GM12878 (cell line): ENCODE measurements around the gene RNF168. TPM values are rescaled to one million over a fixed set of nuclear protein-coding genes. Genes with fewer than 3 reads are reported as not detected.

ENCODE experiments used
- CUX1 ChIP-seq: IDR thresholded peaks from 2 replicates; pipeline ENCODE4 v1.6.1; 2012; ENCODE audit warnings: improper control_type of control experiment, low read depth, low read length; ENCODE audit not compliant: insufficient replicate concordance
- EGR1 ChIP-seq, 2 experiments: IDR thresholded peaks; 1 replicate in 1 of 2; 2 replicates in 1 of 2; pipeline ENCODE4 v1.6.1; 2011 to 2012; ENCODE audit warnings: low read depth in 2 of 2, low read length in 2 of 2, borderline replicate concordance in 1 of 2, mild to moderate bottlenecking in 1 of 2, moderate library complexity in 1 of 2
- FOXM1 ChIP-seq: IDR thresholded peaks from 2 replicates; pipeline ENCODE4 v1.6.1; 2012; ENCODE audit warnings: low read depth, mild to moderate bottlenecking, inconsistent platforms, low read length, moderate library complexity
- IKZF1 ChIP-seq: fragments of 450-650 bp; conservative IDR thresholded peaks from 2 replicates; pipeline ENCODE4 v1.6.1; 2017; ENCODE audit warnings: antibody characterized with exemption, mild to moderate bottlenecking
- IRF5 ChIP-seq: fragments of 450-650 bp; IDR thresholded peaks from 2 replicates; pipeline ENCODE4 v1.6.1; 2017; ENCODE audit warnings: borderline replicate concordance
- KDM1A ChIP-seq: fragments of 200-600 bp; sonication (generic); IDR thresholded peaks from 2 replicates; pipeline ENCODE4 v1.6.1; 2016; ENCODE audit warnings: borderline replicate concordance
- MEF2A ChIP-seq: IDR thresholded peaks from 2 replicates; pipeline ENCODE4 v1.6.1; 2011; ENCODE audit warnings: low read depth, mild to moderate bottlenecking, low read length, moderate library complexity; ENCODE audit not compliant: insufficient read depth
- MTA3 ChIP-seq: IDR thresholded peaks from 2 replicates; pipeline ENCODE4 v1.6.1; 2012; ENCODE audit warnings: low read length, inconsistent platforms, borderline replicate concordance
- MYB ChIP-seq: fragments of 150-350 bp; IDR thresholded peaks from 2 replicates; pipeline ENCODE4 v1.6.1; 2014; ENCODE audit warnings: mild to moderate bottlenecking, low read depth, low read length, borderline replicate concordance
- NFXL1 ChIP-seq: fragments of 450-650 bp; IDR thresholded peaks from 2 replicates; pipeline ENCODE4 v1.6.1; 2017; ENCODE audit warnings: antibody characterized with exemption, mild to moderate bottlenecking, borderline replicate concordance
- NFYA ChIP-seq: IDR thresholded peaks from 2 replicates; pipeline ENCODE4 v1.6.1; 2011; ENCODE audit warnings: low read depth, mild to moderate bottlenecking, low read length, improper control_type of control experiment, borderline replicate concordance
- NR2C2 ChIP-seq: IDR thresholded peaks from 2 replicates; pipeline ENCODE4 v1.6.1; 2011; ENCODE audit warnings: borderline replicate concordance, low read depth; ENCODE audit not compliant: control insufficient read depth, insufficient read length
- RELA ChIP-seq: fragments of 450-650 bp; IDR thresholded peaks from 2 replicates; pipeline ENCODE4 v1.8.0; 2014; ENCODE audit warnings: borderline replicate concordance; ENCODE audit not compliant: partially characterized antibody
- REST ChIP-seq: IDR thresholded peaks from 2 replicates; pipeline ENCODE4 v1.6.1; 2012; ENCODE audit warnings: mild to moderate bottlenecking, low read depth, low read length
- RFX5 ChIP-seq: IDR thresholded peaks from 2 replicates; pipeline ENCODE4 v1.6.1; 2011; ENCODE audit warnings: low read depth, low read length, improper control_type of control experiment
- SMC3 ChIP-seq: IDR thresholded peaks from 2 replicates; pipeline ENCODE4 v1.6.1; 2011; ENCODE audit warnings: low read length, improper control_type of control experiment, borderline replicate concordance
- TCF12 ChIP-seq: IDR thresholded peaks from 2 replicates; pipeline ENCODE4 v1.6.1; 2011; ENCODE audit warnings: low read depth, mild to moderate bottlenecking, low read length
- USF1 ChIP-seq: IDR thresholded peaks from 2 replicates; pipeline ENCODE4 v1.6.1; 2011; ENCODE audit warnings: borderline replicate concordance, low read depth, mild to moderate bottlenecking, moderate library complexity, mixed read lengths, low read length; ENCODE audit not compliant: insufficient read depth; ENCODE audit errors: extremely low read length
- ZBED1 ChIP-seq: IDR thresholded peaks from 2 replicates; pipeline ENCODE4 v1.6.1; 2016; ENCODE audit warnings: borderline replicate concordance
- polyA plus RNA-seq, 11 experiments: library from polyadenylated mRNA; depleted of rRNA in 4 of 11; unstranded in 6 of 11; stranded (reverse) in 5 of 11; fragments of >200 nt; fragmentation: Nextera tagmentation in 4 of 11; fragmentation: Illumina TruSeq in 1 of 11; extraction: Ambion mirVana in 4 of 11; extraction: Trizol in 1 of 11; gene quantifications; 1 replicate in 1 of 11; 2 replicates in 10 of 11; pipeline versions ENCODE4 v1.2.1 to v1.2.3, GENCODE V29; 2011 to 2016; ENCODE audit warnings: inconsistent platforms in 2 of 11, missing spikeins in 2 of 11, low read depth in 1 of 11
- total RNA-seq, 4 experiments: library from RNA; depleted of rRNA in 3 of 4; stranded (reverse); fragments of >200 nt in 3 of 4; fragmentation: Illumina TruSeq in 1 of 4; extraction: Trizol in 1 of 4; gene quantifications; 2 replicates each; pipeline versions ENCODE4 v1.2.1 to v1.2.3, GENCODE V29; 2013 to 2021

RNF168 gene
- total and polyA plus RNA-seq, 10 of the 15 experiments (the other 5 are each of a cell fraction or from before 2014, with no cell fraction given): 12.7 to 47.5 (median 24.8) TPM

GRCh38 chr3:196440041-196440537 lies 63.5 kb downstream of the RNF168 start (continued):
- peak; percentile 84; the same call in 1 of the 2 replicates for TF ChIP-seq ZBED1
- TF ChIP-seq NFYA: no peak
- no peak for TF ChIP-seq USF1
- TF ChIP-seq IKZF1: peak; percentile 39
- TF ChIP-seq MEF2A: 0 out of 2 replicates have a peak, but pooled peaks have one; percentile 53
- no peak for TF ChIP-seq KDM1A
- TF ChIP-seq MTA3: peak; percentile 79; the same call in 1 of the 2 replicates
- no peak for TF ChIP-seq RFX5
- no peak for TF ChIP-seq NFXL1
- no peak for TF ChIP-seq NR2C2
- TF ChIP-seq REST: no peak
- no peak for TF ChIP-seq MYB
- no peak for TF ChIP-seq EGR1 (IDR thresholded peaks at IDR 0.05; ENCODE audit: borderline replicate concordance in 1 of 2, low read depth in 2 of 2, low read length in 2 of 2)
- TF ChIP-seq IRF5: no peak
- TF ChIP-seq RELA: no peak
- peak; percentile 88 for TF ChIP-seq CUX1
- TF ChIP-seq TCF12: peak; percentile 87
- TF ChIP-seq SMC3: peak; percentile 6; the same call in 1 of the 2 replicates
- peak; percentile 75; the same call in 1 of the 2 replicates for TF ChIP-seq FOXM1
